ENCODE data around the gene AFP. TPM values are rescaled to one million over a fixed set of nuclear protein-coding genes. Genes with fewer than 3 reads are reported as not detected.

AFP gene
- total and polyA plus RNA-seq, 2 of the 4 experiments (the other 2 are of a cell fraction): 0.87 to 1.3 TPM

GRCh38 chr4:73439445-73439844 is 3.4 kb downstream of the AFP start:
- intact Hi-C loops (cut with micrococcal nuclease) (no loop called here), in situ Hi-C loops (cut with MboI; ENCODE audit: low sequenced_read_pairs) (no loop called here), dilution Hi-C loops (cut with HindIII; ENCODE audit: low sequenced_read_pairs, unreplicated experiment) (no loop called here)
- Histone ChIP-seq H3K4me3 (ENCODE audit: insufficient read depth, low read depth, low read length) (no peak overlapping the region), H2BK15ac (ENCODE audit: low read depth, low read length) (no peak overlapping the region), H4K5ac (ENCODE audit: low read depth, low read length) (no peak overlapping the region), H3K9ac (ENCODE audit: low read depth, low read length) (no peak overlapping the region), H4K91ac (ENCODE audit: insufficient read depth, low read depth, low read length) (no peak overlapping the region), H3K4ac (ENCODE audit: low read depth, low read length) (no peak overlapping the region), H3K79me1 (ENCODE audit: low read depth in 1 of 2, low read length in 2 of 2) (no peaks in the 10 kb centered on the region), H3K4me1 (ENCODE audit: control insufficient read depth, insufficient read depth, low read length) (no peaks in the 10 kb centered on the region), H3K27me3 (ENCODE audit: control insufficient read depth, insufficient read depth, low read length) (peaks cover 2% of the 10 kb centered on the region; the same call in 1 of the 2 replicates), H2AK5ac (ENCODE audit: low read depth, low read length) (no peak overlapping the region), H3K27ac (ENCODE audit: insufficient read depth, low read length) (no peak overlapping the region), H3K56ac (ENCODE audit: extremely low read depth, insufficient read depth, low read length) (no peak overlapping the region), H2BK5ac (ENCODE audit: low read depth, low read length, poor library complexity, severe bottlenecking) (no peak overlapping the region), H4K8ac (ENCODE audit: low read depth in 2 of 2, low read length in 2 of 2) (no peak overlapping the region), H3K23ac (ENCODE audit: low read depth, low read length) (no peak overlapping the region), H2BK120ac (ENCODE audit: low read depth, low read length) (no peak overlapping the region), H3K14ac (replicated peaks; ENCODE audit: low read depth, low read length) (no peak overlapping the region), H3K4me2 (ENCODE audit: low read depth, low read length) (no peak overlapping the region), H3K18ac (ENCODE audit: low read depth, low read length) (no peak overlapping the region), H2BK20ac (ENCODE audit: low read depth, low read length) (no peak overlapping the region), H3K36me3 (ENCODE audit: control insufficient read depth, insufficient read depth, low read length) (no peaks in the 10 kb centered on the region), H3K9me3 (ENCODE audit: control insufficient read depth, insufficient read depth, low read length) (no peaks in the 10 kb centered on the region), H2AK9ac (replicated peaks; ENCODE audit: low read depth, low read length, poor library complexity) (no peak overlapping the region), H2AFZ (replicated peaks; ENCODE audit: low read length, poor library complexity) (no peak overlapping the region), H3K9me1 (ENCODE audit: insufficient read depth, low read length) (no peaks in the 10 kb centered on the region), H4K20me1 (ENCODE audit: insufficient read depth, low read length) (no peaks in the 10 kb centered on the region)
- BruUV-seq (replicated peaks): no TSS peak
- DNase-seq: no peak
- ChIA-PET CTCF (interaction anchor here (1.0 kb wide), 1 partner anchor 15 kb away, joined by 3 read pairs; no protein-coding TSS in a partner anchor), POLR2A (ENCODE audit: unreplicated experiment) (no interaction called here)
- no peak for ATAC-seq (ENCODE audit: low read depth)
- no peak for TF ChIP-seq CEBPB (IDR thresholded peaks at IDR 0.05; ENCODE audit: low read depth, low read length)
- no peak for TF ChIP-seq RFX5 (IDR thresholded peaks at IDR 0.05; ENCODE audit: low read depth, low read length)
- no peak for TF ChIP-seq MXI1 (IDR thresholded peaks at IDR 0.05; ENCODE audit: borderline replicate concordance, low read depth, low read length)
- TF ChIP-seq, protein P1, sequence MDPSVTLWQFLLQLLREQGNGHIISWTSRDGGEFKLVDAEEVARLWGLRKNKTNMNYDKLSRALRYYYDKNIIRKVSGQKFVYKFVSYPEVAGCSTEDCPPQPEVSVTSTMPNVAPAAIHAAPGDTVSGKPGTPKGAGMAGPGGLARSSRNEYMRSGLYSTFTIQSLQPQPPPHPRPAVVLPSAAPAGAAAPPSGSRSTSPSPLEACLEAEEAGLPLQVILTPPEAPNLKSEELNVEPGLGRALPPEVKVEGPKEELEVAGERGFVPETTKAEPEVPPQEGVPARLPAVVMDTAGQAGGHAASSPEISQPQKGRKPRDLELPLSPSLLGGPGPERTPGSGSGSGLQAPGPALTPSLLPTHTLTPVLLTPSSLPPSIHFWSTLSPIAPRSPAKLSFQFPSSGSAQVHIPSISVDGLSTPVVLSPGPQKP (IDR thresholded peaks at IDR 0.05; ENCODE audit: borderline replicate concordance, low read depth, low read length): no peak
- TF ChIP-seq POLR2A (IDR thresholded peaks at IDR 0.05; ENCODE audit: low read depth, low read length): no peak
- TF ChIP-seq NFE2L2 (IDR thresholded peaks at IDR 0.05; ENCODE audit: low read depth, low read length): no peak
- TF ChIP-seq FOS (IDR thresholded peaks at IDR 0.05; ENCODE audit: low read depth, low read length): no peak
- no peak for TF ChIP-seq USF2 (IDR thresholded peaks at IDR 0.05; ENCODE audit: low read depth, low read length)
- no peak for TF ChIP-seq MAFK (IDR thresholded peaks at IDR 0.05; ENCODE audit: low read depth, low read length)
- no peak for TF ChIP-seq RAD21 (IDR thresholded peaks at IDR 0.05; ENCODE audit: low read length)
- WGBS, 2 experiments (ENCODE audit: extremely low coverage in 2 of 2, insufficient read length in 1 of 2): no CpG with 5 or more reads among the region's 2 CpGs
